ENCODE measurements around the gene CEP112.
"Not testable (repeated sequence)": the region's sequence is repeated elsewhere in the genome, so short reads cannot be mapped to it uniquely, and the experiment has no call there.

The CEP112 gene

DNA sequence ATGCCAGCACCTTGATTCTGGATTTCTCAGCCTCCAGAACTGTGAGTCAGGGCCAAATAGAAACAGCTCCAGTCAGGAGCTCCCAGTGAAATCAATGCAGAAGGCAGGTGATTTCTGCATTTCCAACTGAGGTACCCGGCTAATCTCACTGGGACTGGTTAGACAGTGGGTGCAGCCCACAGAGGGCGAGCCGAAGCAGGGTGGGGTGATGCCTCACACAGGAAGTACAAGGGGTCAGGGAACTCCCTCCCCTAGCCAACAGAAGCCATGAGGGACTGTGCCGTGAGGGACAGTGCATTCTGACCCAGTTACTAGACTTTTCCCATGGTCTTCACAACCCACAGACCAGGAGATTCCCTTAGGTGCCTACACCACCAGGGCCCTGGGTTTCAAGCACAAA, 36.9 kb downstream of the CEP112 start:
- DNase-seq (ENCODE audit: low read depth in 2 of 2), result not testable (repeated sequence)

GRCh38 chr17:66152756-66153155, 39.2 kb downstream of the CEP112 start:
- DNase-seq (ENCODE audit: low read depth in 2 of 2), result no peak

DNA sequence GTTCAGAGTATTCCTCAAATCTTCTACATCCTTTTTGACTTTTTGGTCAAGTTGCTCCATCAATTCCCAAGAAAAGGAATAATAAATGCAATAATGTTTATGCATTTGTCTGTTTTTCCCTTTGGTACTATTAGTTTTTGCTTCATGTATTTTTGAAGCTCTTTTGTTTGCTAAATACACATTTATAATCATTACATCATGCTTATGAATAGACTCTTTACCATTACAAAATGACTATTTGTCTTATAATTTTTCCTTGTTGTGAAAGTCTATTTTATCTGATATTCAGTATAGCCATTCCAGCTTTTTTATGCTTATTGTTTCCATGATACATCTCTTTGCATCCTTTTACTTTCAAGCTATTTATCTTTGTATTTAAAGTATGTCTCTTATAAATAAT, 41.2 kb downstream of the CEP112 start:
- DNase-seq (ENCODE audit: low read depth in 2 of 2), result no peak

DNA sequence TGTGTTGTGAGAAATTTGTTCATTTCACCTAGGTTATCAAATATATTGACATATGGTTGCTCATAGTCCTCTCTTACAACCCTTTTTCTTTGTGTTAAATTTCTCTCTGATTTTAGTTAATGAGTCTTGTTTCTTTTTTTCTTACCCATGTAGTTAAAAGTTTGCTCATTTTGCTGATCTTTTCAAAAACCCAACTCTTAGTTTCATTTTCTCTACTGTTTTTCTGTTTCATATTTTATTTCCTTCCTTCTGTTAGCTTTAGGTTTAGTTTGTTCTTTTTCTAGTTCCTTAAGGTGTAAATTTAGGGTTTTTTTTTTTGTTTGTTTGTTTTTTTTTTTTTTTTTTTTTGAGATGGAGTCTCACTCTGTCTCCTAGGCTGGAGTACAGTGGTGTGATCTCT, 42.4 kb downstream of the CEP112 start:
- no peak for DNase-seq (ENCODE audit: low read depth in 2 of 2)

GRCh38 chr17:66146394-66146793, 45.5 kb downstream of the CEP112 start:
- no peak for DNase-seq (ENCODE audit: low read depth in 2 of 2)

- DNase-seq (ENCODE audit: low read depth in 2 of 2), result no peak
Measured at GRCh38 chr17:66143657-66144282, 48.2 kb downstream of the CEP112 start.

- no peak for DNase-seq (ENCODE audit: low read depth in 2 of 2)
Measured at GRCh38 chr17:66142428-66142827, 49.5 kb downstream of the CEP112 start.

- DNase-seq (ENCODE audit: low read depth in 2 of 2), result no peak
Measured at GRCh38 chr17:66138120-66138519, 53.8 kb downstream of the CEP112 start.

- DNase-seq (ENCODE audit: low read depth in 2 of 2), result no peak
Measured at GRCh38 chr17:66135896-66136295, 56.0 kb downstream of the CEP112 start.

DNA sequence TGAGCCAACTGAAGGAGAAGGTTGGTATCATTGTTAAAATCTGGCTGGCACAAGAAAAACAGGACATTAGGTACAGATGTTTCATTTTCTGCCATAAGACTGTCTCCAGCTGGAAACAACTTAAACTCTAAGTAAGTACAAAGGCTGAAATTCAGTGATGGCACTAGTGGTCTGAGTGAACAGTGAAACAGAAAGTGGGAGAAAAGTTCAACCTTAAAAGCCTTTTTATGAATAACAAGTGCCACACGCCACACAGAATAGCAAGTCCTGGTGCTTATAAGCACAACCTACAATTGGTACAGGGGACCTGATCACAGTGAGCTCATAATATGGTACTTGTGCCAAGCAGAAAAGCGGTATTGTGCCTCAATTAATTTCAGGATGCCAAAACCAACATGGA, 56.7 kb downstream of the CEP112 start:
- DNase-seq (ENCODE audit: low read depth in 2 of 2), result no peak

GRCh38 chr17:66129759-66130158, 62.2 kb downstream of the CEP112 start:
- no peak for DNase-seq (ENCODE audit: low read depth in 2 of 2)

DNA sequence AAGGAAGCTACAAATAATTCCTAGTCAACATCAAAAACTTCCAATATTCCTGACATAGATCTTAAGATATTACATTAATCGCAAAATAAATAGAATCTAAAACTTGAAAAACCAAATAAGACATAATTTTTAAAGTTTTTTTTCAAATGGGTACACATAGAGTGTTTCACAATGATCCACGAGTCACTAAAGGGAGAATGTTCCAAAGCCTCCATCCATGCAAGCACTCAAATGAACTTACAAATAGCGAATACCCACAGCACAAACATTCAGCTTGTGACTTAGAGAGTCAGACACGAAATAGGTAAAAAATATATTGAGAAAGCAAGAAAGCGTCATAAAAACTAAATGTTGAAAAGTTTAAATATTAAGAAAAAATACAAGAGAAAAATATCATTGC, 65.7 kb downstream of the CEP112 start:
- no peak for DNase-seq (ENCODE audit: low read depth in 2 of 2)

DNA sequence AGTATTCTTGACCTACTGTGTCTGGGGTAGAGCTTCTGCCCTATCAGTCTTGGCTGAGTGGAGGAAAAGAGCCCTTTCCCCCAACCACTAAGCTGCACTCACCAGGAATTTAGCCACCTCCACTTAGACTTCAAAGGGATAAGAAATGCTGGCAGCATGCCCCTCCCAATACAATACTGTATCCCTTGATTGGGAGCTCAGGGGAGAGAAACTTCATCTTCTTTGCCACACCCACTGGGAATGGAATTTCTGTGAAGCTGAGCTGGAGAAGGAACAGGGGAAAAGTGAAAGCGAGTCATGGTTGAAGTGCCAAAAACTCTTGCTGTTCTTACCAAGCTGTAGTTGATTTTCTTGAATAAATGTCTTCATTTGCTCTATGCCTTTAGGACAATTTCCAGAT, 68.8 kb downstream of the CEP112 start:
- no peak for DNase-seq (ENCODE audit: low read depth in 2 of 2)

DNA sequence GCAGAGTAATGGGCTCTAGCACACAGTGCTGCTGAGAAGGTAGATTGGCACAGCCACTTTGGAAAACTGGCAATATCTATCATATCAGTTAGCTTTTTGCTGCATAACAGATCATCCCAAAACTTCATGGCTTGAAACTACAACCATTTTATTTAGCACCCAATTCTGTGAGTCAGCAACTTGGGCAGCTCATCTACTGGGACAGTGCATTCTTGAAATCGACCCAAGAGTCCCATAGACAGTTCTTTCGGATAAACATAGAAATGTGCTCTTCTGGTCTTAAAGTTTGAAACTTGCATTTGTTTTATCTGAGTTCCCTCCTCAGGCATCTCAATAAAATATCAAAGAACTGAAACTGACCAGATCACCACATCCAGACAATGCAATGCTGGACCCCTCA, 76.7 kb downstream of the CEP112 start:
- DNase-seq (ENCODE audit: low read depth in 2 of 2), result no peak

DNA sequence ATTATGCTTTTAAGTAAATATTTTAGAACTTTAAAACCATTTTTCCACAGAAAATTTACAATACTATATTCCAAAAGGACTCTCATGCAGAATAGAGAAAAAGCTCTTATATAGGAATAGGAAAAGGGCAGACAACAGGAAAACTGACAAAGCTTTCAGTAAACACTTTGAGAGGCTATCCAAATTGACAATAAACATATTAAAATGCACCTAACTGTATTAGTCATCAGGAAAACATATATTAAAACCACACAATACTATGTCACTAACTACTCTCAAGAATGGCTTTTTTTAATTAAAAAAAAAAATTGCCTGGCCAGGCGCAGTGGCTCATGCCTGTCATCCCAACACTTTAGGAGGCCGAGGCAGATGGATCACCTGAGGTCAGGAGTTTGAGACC, 77.3 kb downstream of the CEP112 start:
- DNase-seq (ENCODE audit: low read depth in 2 of 2), result no peak

DNA sequence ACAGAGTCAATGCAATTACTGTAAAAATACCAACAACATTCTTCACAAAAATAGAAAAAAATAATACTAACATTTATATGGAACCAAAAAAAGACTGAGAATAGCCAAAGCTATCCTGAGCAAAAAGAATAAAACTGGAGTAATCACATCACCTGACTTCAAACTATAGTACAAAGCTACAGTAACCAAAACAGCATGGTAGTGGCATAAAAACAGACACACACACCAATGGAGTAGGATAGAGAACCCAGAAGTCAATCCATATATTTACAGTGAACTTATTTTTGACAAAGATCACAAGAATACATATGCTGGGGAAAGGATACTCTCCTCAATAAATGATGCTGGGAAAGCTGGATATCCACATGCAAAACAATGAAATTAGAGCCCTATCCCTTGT, 84.2 kb downstream of the CEP112 start:
- no peak for DNase-seq (ENCODE audit: low read depth in 2 of 2)

GRCh38 chr17:66098040-66098439, 93.9 kb downstream of the CEP112 start:
- DNase-seq (ENCODE audit: low read depth in 2 of 2), result no peak

- DNase-seq (ENCODE audit: low read depth in 2 of 2), result no peak
Measured at GRCh38 chr17:66094727-66095126, 97.2 kb downstream of the CEP112 start.

DNA sequence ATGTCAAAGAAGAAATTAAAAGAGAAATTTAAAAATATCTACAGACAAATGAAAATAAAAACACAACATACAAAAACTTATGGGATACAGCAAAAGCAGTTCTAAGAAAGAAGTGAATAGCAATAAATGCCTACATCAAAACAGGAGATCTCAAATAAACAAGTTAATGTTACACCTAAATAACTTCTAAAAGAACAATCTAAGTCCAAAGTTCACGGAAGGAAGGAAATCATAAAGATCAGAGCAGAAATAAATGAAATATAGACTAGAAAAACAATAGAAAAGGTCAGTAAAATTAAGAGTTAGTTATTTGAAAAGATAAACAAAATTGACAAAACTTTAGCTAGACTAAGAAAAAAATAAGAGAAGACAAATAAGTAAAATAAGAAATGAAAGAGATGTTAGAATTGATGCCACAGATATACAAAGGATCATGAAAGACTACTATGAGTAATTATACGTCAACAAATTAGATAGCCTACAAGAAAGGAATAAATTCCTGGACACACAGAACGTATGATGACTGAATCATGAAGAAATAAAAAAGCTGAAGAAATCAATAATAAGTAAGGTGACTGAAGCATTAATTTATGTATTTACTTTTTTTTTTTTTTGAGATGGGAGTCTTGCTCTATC, 100.4 kb downstream of the CEP112 start:
- no peak for DNase-seq (ENCODE audit: low read depth in 2 of 2)

DNA sequence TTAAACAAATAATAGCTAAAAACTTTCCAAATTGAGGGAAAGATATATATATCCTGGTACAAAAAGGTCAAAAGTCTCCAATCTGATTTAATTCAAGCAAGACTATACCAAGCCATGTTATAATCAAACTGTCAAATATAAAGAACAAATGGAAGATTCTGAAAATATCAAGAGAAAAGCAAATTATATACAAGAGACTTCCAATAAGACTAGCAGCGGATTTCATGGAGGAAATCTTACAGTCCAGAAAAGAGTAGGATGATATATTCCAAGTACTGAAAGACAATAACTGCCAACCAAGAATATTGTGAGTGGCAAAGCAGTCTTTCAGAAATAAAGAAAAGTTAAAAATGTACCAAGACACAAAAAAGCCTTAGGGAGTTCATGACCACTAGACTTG, 102.2 kb downstream of the CEP112 start:
- no peak for DNase-seq (ENCODE audit: low read depth in 2 of 2)

DNA sequence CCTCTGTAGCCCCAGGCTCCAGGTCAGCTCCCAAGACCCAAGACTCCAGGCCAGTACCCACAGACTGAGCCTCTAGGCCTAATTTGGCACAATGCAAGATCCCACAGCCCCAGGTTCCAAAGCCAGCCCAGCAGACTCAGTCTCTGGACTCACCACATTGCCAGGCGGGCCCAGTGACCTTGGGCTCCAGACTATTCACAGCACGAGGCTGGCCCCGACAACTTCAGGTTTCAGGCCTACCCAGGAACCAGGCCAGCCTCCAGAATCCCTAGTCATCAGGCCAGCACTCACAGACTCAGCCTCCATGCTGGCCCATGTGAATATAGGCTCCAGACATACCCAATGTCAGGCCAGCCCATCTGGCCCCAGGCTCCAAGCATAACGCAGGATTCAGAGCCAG, 103.8 kb downstream of the CEP112 start:
- no peak for DNase-seq (ENCODE audit: low read depth in 2 of 2)

DNA sequence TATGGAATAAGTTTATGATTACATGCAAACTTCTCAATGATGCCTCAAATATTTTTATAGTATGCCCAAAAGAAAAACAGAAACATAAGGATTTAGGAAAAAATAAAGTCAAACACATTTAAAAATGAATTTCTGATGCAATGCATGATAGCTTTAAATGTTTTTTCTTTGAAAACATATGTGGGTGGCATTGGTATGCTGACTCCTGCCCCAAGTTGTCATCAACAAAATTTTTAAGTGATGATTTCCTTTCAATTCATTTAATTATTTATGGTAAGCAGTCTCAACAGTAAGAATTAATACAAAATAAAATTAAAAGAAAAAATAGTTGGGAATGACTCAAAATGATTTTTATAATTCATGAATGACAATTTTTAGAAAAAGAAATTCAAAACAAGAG, 104.9 kb downstream of the CEP112 start:
- DNase-seq (ENCODE audit: low read depth in 2 of 2), result no peak

DNA sequence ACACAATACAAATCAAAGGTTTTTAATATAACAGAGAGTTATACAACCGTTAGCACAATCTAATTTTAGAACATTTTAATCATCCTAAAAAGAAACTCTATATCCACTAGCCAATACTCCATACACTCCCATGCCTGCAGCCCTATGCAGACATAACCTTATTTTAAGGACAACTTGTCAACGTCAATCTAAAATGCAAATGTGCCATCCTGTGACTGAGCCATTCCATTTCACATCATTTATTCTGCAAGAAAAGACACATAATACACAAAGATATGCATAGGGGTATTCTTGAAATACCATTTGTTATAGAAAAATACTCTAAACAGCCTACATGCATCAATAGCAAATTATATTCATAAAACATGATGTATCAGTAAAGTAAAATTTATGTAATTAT, 106.7 kb downstream of the CEP112 start:
- no peak for DNase-seq (ENCODE audit: low read depth in 2 of 2)

DNA sequence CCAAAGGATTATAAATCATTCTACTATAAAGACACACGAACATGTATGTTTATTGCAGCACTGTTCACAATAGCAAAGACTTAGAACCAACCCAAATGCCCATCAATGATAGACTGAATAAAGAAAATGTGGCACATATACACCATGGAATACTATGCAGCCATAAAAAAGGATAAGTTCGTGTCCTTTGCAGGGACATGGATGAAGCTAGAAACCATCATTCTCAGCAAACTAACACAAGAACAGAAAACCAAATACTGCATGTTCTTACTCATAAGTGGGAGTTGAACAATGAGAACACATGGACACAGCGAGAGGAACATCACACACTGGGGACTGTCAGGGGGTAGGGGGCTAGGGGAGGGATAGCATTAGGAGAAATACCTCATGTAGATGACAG, 111.3 kb downstream of the CEP112 start:
- not testable (repeated sequence) for DNase-seq (ENCODE audit: low read depth in 2 of 2)

Measured in stimulated activated CD8-positive, alpha-beta memory T cell treated with anti-CD3 and anti-CD28 coated beads, Interleukin-15, amount 100 ng/mL, for 48 hours (primary cell).